Activated T-helper 1 cell treated with anti-CD3 and anti-CD28 coated beads, Interleukin-2, amount 50 U/mL, for 16 hours (primary cell): ENCODE results near the gene FADD.

ENCODE experiments used
- DNase-seq, 2 donors: peaks; one replicate each; pipeline ENCODE4 v3.0.0-alpha.2; 2020; ENCODE audit warnings: low read depth in 1 of 2, low spot score in 1 of 2

The FADD gene

GRCh38 chr11:70202920-70203750 is at the start of gene FADD:
FADD (plus strand) TSS chr11:70203296; CDS start chr11:70203460, 164 bp downstream.
- peak; percentile 81 to 87 for DNase-seq

DNA sequence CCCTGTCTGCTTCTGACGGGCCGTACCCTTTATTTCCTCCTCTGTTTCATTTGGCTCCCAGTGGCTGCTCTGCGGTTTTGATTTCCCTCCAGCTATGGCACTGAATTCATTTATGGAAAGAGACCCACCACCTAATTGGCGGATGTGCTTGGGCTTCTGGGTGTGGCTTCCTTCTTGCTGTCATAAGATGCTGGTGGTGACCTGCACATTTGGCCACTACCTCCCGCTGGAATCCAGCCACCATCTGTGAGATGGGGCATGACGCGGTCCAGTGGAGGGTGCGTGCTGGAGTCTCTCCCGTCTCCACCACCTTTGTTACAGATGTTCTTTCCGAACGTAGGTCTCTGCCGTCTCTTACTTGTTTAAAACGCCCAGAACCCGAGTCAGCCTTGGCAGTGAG is 47.7 kb upstream of the FADD start:
- no peak for DNase-seq

DNA sequence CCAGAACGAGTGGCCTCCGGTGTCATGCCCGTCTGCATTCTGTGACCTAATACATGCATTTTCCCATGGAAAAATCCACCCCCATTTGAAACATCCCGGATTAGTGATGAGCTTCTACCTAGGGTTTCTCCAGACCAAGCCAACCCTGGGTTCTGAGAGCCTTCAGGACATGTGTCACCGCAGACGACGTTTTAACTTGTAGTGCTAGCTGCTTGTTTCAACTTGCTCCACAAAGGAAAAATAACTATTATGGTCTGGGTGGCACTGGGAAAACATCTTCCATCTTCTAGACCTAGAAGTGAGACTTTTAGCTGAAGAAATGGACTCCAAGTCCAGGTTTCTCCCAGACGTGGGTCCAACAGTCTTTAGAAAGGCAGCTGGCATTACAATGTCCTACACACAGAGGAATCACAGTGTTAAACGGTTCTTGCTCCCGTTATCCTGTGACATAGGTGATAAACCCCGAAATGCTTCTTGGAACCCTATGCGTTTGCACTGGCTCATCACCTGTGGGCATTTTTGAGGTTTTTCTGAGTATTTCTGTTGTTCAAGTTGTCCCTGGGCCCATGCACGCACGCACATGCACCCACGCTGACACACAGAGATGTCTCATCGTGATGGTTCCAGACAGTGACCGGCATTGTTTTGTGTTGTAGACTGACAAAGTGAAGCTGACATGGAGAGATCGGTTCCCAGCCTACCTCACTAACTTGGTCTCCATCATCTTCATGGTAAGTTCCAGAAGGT is 46.6 kb upstream of the FADD start:
- no peak for DNase-seq

DNA sequence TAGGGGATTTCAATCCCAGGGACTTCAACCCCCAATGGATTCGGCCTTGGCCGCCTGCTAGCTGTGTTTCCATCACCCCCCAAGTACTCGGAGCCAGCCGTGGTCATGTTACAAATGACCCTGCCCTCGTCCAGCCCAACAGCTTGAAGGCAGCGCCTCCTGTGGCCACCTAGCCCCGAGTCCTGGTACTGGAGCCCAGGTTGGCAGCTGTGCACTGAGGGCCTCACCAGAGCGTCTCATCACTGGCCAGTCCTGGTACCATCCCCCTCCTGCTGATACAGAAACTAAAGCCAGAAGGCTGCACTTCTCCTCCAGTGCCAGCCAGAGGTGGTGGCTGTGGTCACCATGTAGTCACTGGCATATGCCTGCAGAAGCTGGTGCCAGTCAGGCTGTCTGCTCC is 44.9 kb upstream of the FADD start:
- no peak for DNase-seq

- no peak for DNase-seq
These were observed 44.2 kb upstream of the FADD start for GRCh38 chr11:70158757-70159389.

GRCh38 chr11:70159627-70160570 is 43.2 kb upstream of the FADD start:
- no peak for DNase-seq

- no peak for DNase-seq
These were observed 42.0 kb upstream of the FADD start for GRCh38 chr11:70161043-70161625.

DNA sequence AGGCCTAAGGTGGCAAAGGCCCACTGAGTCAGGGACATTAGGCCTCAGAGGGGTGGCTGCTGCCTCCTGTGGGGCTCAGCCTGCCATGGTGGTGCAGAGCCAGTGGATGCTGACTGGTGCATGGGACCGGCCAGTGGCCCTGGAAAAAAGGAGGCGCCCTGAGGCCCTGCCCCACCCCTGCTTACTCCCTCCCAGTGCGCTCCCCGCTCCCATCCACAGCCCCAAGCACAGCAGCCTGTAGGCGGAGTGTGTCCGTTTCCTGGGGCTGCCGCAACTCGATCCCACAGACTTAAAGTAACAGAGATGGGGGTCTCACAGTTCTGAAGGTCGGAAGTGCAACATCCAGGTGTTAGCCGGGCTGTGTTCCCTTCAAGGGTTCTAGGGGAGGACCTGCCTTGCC is 38.4 kb upstream of the FADD start:
- DNase-seq: no peak

DNA sequence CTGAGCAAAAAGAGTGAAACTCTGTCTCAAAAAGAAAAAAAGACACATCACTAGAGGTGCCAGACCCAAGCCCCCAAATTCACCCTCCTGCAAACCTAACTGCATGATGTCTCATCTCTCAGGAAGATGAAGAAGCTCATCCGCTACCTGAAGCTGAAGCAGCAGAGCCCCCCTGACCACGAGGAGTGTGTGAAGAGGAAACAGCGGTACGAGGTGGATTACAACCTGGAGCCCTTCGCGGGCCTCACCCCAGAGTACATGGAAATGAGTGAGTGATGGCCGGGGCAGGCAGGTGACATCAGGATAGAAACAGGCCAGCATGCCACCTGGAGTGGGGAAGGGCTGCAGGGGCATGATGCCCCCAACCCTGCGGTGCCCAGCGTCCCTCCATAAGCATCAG is 36.0 kb upstream of the FADD start:
- no peak for DNase-seq

- no peak for DNase-seq
These were observed 35.2 kb upstream of the FADD start for GRCh38 chr11:70167723-70168404.

DNA sequence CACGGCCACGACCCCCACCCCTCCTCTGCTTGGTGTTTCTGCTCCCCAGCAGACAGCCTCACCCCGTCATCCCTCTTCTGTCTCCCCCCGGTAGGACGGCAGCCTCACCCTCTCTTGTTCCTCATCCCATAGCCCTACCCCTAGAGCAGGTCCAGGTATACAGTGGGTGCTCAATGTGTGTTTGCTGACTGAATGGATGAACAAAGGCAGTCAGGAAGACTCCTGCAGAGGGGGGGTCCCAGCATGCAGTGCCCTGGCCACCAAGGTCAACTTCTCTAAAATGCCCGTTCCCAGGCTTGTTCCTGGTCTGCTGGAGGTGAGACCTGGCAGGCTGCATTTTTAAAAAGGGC is 34.7 kb upstream of the FADD start:
- DNase-seq: no peak

- DNase-seq: no peak
These were observed 34.0 kb upstream of the FADD start for GRCh38 chr11:70169127-70169526.

GRCh38 chr11:70169632-70170031 is 33.5 kb upstream of the FADD start:
- no peak for DNase-seq

GRCh38 chr11:70170596-70171210 is 32.4 kb upstream of the FADD start:
- no peak for DNase-seq

DNA sequence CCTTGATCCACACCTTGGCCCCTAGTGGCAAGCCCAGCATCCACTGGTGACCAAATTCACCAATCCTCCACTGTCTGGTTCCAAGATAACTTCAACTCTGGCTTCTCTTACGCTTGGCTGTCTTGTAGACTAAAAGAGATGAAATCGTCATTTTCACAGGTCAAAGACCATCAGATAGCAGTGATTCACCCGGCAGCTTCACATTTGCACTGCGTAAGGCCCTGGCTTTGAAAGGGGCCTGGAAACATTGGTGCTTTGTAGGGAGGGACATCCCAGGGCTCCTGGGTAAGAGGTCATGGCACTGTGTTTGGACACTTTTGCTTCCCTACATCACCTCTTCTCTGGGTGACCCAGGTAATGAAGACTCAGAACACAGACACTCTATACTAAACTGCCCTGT is 30.1 kb upstream of the FADD start:
- no peak for DNase-seq

DNA sequence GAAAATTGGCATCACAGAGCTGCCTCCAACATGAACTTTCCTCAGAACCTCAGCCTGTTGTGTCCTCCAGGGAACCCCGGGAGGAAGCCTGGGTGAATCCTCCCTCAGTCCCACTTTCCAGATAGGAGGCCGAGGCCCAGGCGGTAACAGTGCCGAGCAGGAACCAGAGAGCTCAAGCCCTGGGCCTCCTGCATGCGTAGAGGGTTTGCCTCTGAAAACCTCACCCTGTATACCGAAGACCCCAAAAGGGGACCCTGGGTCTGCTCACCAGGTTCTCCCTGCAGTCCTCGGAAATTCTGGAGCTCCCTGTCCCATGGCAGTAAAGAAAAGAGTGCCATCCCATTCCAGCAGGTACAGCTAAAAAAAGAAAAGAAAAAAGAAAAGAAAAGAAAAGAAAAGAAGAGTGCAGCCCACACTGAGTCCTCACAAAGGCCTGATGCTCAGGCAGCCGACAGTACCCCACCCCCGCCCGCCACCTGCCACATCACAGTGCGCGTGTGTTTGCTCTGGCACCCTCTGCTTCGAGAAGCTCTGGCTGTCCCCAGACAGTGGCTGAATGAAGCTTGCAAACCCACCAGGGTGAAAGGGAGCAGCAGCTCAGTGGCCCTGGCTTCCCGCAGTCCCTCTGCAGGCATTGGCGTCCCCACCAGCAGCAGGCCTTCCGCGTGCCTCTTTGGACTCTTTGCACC is 28.4 kb upstream of the FADD start:
- no peak for DNase-seq

DNA sequence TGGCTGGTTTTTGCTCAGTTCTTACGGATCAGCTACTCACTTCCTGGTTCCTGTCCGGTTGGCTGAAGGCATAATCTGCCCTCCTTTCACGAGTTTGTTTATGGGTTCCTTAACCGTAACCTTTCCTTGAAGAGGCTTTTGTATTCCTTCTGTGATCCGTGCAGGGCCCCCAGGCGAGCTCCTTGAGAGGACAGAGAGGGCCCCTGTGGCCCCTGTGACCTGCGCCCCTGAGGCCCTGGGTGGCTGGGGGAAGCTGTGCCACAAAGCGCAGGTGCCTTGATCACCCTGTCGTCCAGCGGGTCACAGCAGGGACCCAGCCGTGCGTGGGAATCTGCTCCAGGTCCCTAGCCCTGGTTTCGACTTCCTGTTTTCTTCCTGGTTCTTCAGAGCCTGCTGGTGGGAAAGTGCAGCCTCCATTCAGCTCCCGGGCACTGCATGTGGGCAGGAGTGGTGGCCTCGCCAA is 27.8 kb upstream of the FADD start:
- no peak for DNase-seq

GRCh38 chr11:70176940-70177689 is 26.0 kb upstream of the FADD start:
- peak in 1 of 2 donors; percentile 24 for DNase-seq
